ENCODE measurements around the gene HSD17B1.
"Not testable (repeated sequence)": the region's sequence is repeated elsewhere in the genome, so short reads cannot be mapped to it uniquely, and the experiment has no call there.

DNA sequence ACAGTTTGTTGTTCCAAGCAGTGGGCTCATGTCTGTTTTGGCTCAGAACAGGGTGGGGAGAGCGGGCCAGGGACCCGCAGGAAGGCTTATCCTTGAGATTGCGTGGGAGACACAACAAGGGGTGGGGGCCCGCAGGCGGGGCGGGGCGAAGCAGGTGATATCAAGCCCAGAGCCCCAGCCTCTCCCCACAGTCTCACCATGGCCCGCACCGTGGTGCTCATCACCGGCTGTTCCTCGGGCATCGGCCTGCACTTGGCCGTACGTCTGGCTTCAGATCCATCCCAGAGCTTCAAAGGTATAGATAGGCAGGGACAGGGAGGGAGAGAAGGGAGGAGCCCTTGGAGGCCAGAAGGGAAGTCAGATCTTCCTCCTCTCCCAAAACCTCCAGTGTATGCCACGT, at the start of gene HSD17B1:
- not testable (repeated sequence) for TF ChIP-seq EP300, POLR2A, POLR2AphosphoS5 (IDR thresholded peaks at IDR 0.05)
- TF ChIP-seq, protein P1, sequence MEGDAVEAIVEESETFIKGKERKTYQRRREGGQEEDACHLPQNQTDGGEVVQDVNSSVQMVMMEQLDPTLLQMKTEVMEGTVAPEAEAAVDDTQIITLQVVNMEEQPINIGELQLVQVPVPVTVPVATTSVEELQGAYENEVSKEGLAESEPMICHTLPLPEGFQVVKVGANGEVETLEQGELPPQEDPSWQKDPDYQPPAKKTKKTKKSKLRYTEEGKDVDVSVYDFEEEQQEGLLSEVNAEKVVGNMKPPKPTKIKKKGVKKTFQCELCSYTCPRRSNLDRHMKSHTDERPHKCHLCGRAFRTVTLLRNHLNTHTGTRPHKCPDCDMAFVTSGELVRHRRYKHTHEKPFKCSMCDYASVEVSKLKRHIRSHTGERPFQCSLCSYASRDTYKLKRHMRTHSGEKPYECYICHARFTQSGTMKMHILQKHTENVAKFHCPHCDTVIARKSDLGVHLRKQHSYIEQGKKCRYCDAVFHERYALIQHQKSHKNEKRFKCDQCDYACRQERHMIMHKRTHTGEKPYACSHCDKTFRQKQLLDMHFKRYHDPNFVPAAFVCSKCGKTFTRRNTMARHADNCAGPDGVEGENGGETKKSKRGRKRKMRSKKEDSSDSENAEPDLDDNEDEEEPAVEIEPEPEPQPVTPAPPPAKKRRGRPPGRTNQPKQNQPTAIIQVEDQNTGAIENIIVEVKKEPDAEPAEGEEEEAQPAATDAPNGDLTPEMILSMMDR (IDR thresholded peaks at IDR 0.05): not testable (repeated sequence)

All from sigmoid colon (tissue), 4 donors.